Lung (tissue), 16 donors: ENCODE results near the gene CHRNA3. TPM values are rescaled to one million over a fixed set of nuclear protein-coding genes. Genes with fewer than 3 reads are reported as not detected.

Source experiments
- ATAC-seq: fragments of 200-7000 bp; cut with Tn5 transposase; one replicate; pipeline ENCODE4 v1.9.1; 2020; ENCODE audit warnings: moderate number of reproducible peaks; ENCODE audit not compliant: insufficient read depth, low FRiP score
- DNase-seq, 3 donors: peaks; one replicate each; pipeline ENCODE4 v3.0.0-alpha.2; 2013 to 2017
- H3K27ac ChIP-seq, 2 donors: one replicate each; pipeline ENCODE4 v1.5.1; 2013; ENCODE audit warnings: mild to moderate bottlenecking in 2 of 2, moderate library complexity in 2 of 2, control low read depth in 1 of 2, inconsistent platforms in 1 of 2, low read depth in 1 of 2, low read length in 1 of 2
- H3K27me3 ChIP-seq, 3 donors: one replicate each; pipeline ENCODE4 v1.5.1; 2013; ENCODE audit warnings: low read length in 2 of 3; ENCODE audit not compliant: control insufficient read depth in 3 of 3, insufficient read depth in 3 of 3
- H3K36me3 ChIP-seq, 4 donors: one replicate each; pipeline ENCODE4 v1.5.1; 2013; ENCODE audit warnings: low read length in 4 of 4, mild to moderate bottlenecking in 1 of 4, moderate library complexity in 1 of 4; ENCODE audit not compliant: control insufficient read depth in 4 of 4, insufficient read depth in 4 of 4
- H3K4me1 ChIP-seq, 5 donors: one replicate each; pipeline ENCODE4 v1.5.1; 2013; ENCODE audit warnings: low read length in 5 of 5, mild to moderate bottlenecking in 2 of 5, moderate library complexity in 1 of 5; ENCODE audit not compliant: control insufficient read depth in 5 of 5, insufficient read depth in 5 of 5
- H3K4me3 ChIP-seq: one replicate; pipeline ENCODE4 v1.5.1; 2013; ENCODE audit warnings: mild to moderate bottlenecking, control low read depth, moderate library complexity
- H3K9ac ChIP-seq, 2 donors: one replicate each; pipeline ENCODE4 v1.5.1; 2013; ENCODE audit warnings: low read length in 2 of 2, control low read depth in 1 of 2; ENCODE audit not compliant: insufficient read depth in 1 of 2
- H3K9me3 ChIP-seq, 4 donors: one replicate each; pipeline ENCODE4 v1.5.1; 2013; ENCODE audit warnings: low read length in 3 of 4, mild to moderate bottlenecking in 1 of 4, moderate library complexity in 1 of 4; ENCODE audit not compliant: control insufficient read depth in 4 of 4, insufficient read depth in 3 of 4
- CTCF ChIP-seq: IDR thresholded peaks from 2 replicates; pipeline ENCODE4 v1.5.1; 2012; ENCODE audit warnings: mild to moderate bottlenecking; ENCODE audit errors: control extremely low read depth, extremely low read depth
- WGBS, 2 donors: extraction: QIAGEN DNeasy Blood & Tissue Kit; methylation state at CpG; one replicate each; pipeline ENCODE4 v1.1.7; 2013; 5-methylcytosine and 5-hydroxymethylcytosine counted together
- long read RNA-seq, 5 donors: transcript quantifications; one replicate each; lab custom pipeline, GENCODE V29; 2026
- polyA plus RNA-seq, 2 donors: library from polyadenylated mRNA; stranded (reverse); fragments of 200-250 nt; gene quantifications; one replicate each; pipeline ENCODE4 v1.2.1, GENCODE V29; 2013
- total RNA-seq, 2 donors: library from RNA; depleted of rRNA in 1 of 2; stranded (reverse); fragments of >200 nt in 1 of 2; gene quantifications; one replicate each; pipeline ENCODE4 v1.2.1, GENCODE V29; 2014 to 2021
- donor health status: control.
- donor health status: control.
- donor health status: Bipolar disorder and iron deficiency.
- donor health status: healthy.
- donor health status: DM: yes; HTN: yes; CAD: no.

Gene CHRNA3
- total RNA-seq, result under 1 TPM in 1 of 2 donors, not detected in 1; 0.06 TPM
- under 1 TPM in 1 of 2 donors, not detected in 1; 0.03 TPM for polyA plus RNA-seq
- long read RNA-seq, donor 1, result 0 reads
- long read RNA-seq, donor 2, result 0 reads
- long read RNA-seq, donor 3, result 0 reads
- long read RNA-seq, donor 4, result 0 reads
- long read RNA-seq, donor 5, result 0 reads

GRCh38 chr15:78620527-78621421 is at the start of gene CHRNA3:
Gene CHRNA3 (minus strand): TSS chr15:78620996. CDS start chr15:78620794, 202 bp downstream.
- H3K27me3 ChIP-seq, result peaks cover 22 to 50% (median 41%) of the 10 kb centered on the region in 3 donors
- H3K9me3 ChIP-seq, result no peaks in the 10 kb centered on the region
- DNase-seq (peak in 2 of 3 donors; percentile 20 to 26), ATAC-seq (no peak)
- WGBS, 2 donors, result 3 to 5% methylated on average over 48 to 102 of the region's 102 CpGs
- H3K4me3 ChIP-seq, result no peak within 1 kb of the TSS
- H3K4me1 ChIP-seq, result peaks cover 0 to 7% (median 0%) of the 10 kb centered on the region in 5 donors
- no peak within 1 kb of the TSS for H3K27ac ChIP-seq
- TF ChIP-seq CTCF, result no peak
- no peak within 1 kb of the TSS for H3K9ac ChIP-seq
- H3K36me3 ChIP-seq, result no peaks in the 10 kb centered on the region

- H3K4me1 ChIP-seq, result peaks cover 0 to 11% (median 3%) of the 10 kb centered on the region in 5 donors
- no peak overlapping the region for H3K9ac ChIP-seq
- no peaks in the 10 kb centered on the region for H3K27me3 ChIP-seq
- no peak for ATAC-seq
- peaks cover 0 to 1% (median 0%) of the 10 kb centered on the region in 4 donors for H3K9me3 ChIP-seq
- TF ChIP-seq CTCF, result no peak
- H3K27ac ChIP-seq, result no peak overlapping the region
- H3K36me3 ChIP-seq, result no peaks in the 10 kb centered on the region
- no peak for DNase-seq
- no peak overlapping the region for H3K4me3 ChIP-seq
- WGBS, 2 donors, result 70 to 73% methylated on average over 2 of the region's 2 CpGs
Measured at GRCh38 chr15:78668987-78669386, 48.2 kb upstream of the CHRNA3 start.

GRCh38 chr15:78667578-78668236 is 46.9 kb upstream of the CHRNA3 start:
- H3K36me3 ChIP-seq, result no peaks in the 10 kb centered on the region
- H3K27me3 ChIP-seq, result no peaks in the 10 kb centered on the region
- DNase-seq (no peak), ATAC-seq (no peak)
- H3K4me3 ChIP-seq, result no peak overlapping the region
- WGBS, 2 donors, result 93 to 94% methylated on average over 8 of the region's 8 CpGs
- H3K27ac ChIP-seq, result no peak overlapping the region
- H3K4me1 ChIP-seq, result peaks cover 0 to 11% (median 3%) of the 10 kb centered on the region in 5 donors
- TF ChIP-seq CTCF, result no peak
- no peaks in the 10 kb centered on the region for H3K9me3 ChIP-seq
- H3K9ac ChIP-seq, result no peak overlapping the region
